K562 (cell line): Measurements from ENCODE around the gene TLCD5. TPM values are rescaled to one million over a fixed set of nuclear protein-coding genes. Genes with fewer than 3 reads are reported as not detected.
A peak's percentile ranks its signal among the peaks of the same experiment; 100 is the strongest.

Experiments used
- ATAC-seq: fragments of 200-7000 bp; cut with Tn5 transposase; 3 replicates; pipeline ENCODE4 v1.9.1; 2020; ENCODE audit warnings: moderate library complexity
- BruUV-seq: library from RNA; stranded (reverse); fragments of 400-500 nt; replicated peaks from 2 replicates; lab custom pipeline; 2021; lab: Mats Ljungman, UMichigan
- CTCF ChIA-PET: fragments of 300-600 bp; formaldehyde crosslinking; extraction: SDS; loops from one replicate; lab custom pipeline; 2021; ENCODE audit warnings: low intra/inter-chr PET ratio; lab: Yijun Ruan, JAX
- POLR2A ChIA-PET: fragments of 300-600, 350-650 bp; sonication (Branson Sonifier 250); formaldehyde crosslinking; extraction: SDS; loops from one replicate; lab custom pipeline; 2021; ENCODE audit warnings: antibody characterized with exemption, inconsistent platforms; lab: Yijun Ruan, JAX
- DNase-seq, 4 experiments: peaks; one replicate each; pipeline versions ENCODE4 v3.0.0 to v3.0.0-alpha.2; 2011 to 2018; ENCODE audit warnings: low spot score in 3 of 4, mixed read lengths in 3 of 4; ENCODE audit errors: extremely low read depth in 1 of 4
- FAIRE-seq: peaks from 2 replicates; lab custom pipeline; 2011; peaks lifted over from hg19 to GRCh38; lab: Jason Lieb, UNC
- H2AFZ ChIP-seq: 2 replicates; pipeline ENCODE4 v1.6.0; 2011; ENCODE audit warnings: low read depth, low read length, control low read depth, inconsistent platforms
- H3K27ac ChIP-seq: fragments of 200-600 bp; 3 replicates; pipeline ENCODE4 v1.8.0; 2011; ENCODE audit warnings: low read depth, mild to moderate bottlenecking, control low read depth, inconsistent platforms, low read length, moderate library complexity, mixed read lengths; ENCODE audit errors: extremely low read depth
- H3K27me3 ChIP-seq, 2 experiments: fragments of 300-600 bp in 1 of 2; 2 replicates in 1 of 2; 3 replicates in 1 of 2; pipeline versions ENCODE4 v1.6.0 to v1.8.0; 2011; ENCODE audit warnings: inconsistent platforms in 2 of 2, low read length in 2 of 2, mild to moderate bottlenecking in 1 of 2, mixed read lengths in 1 of 2, moderate library complexity in 1 of 2; ENCODE audit not compliant: control insufficient read depth in 2 of 2, insufficient read depth in 2 of 2
- H3K36me3 ChIP-seq: fragments of 300-600 bp; 3 replicates; pipeline ENCODE4 v1.8.0; 2011; ENCODE audit warnings: mild to moderate bottlenecking, low read length, inconsistent platforms; ENCODE audit not compliant: control insufficient read depth, insufficient read depth
- H3K4me1 ChIP-seq, 2 experiments: fragments of 200-600 bp in 1 of 2; replicated peaks in 1 of 2; 2 replicates in 1 of 2; 3 replicates in 1 of 2; pipeline versions ENCODE4 v1.5.1 to v1.8.0; 2011; ENCODE audit warnings: inconsistent platforms in 2 of 2, low read length in 2 of 2, mild to moderate bottlenecking in 1 of 2, mixed read lengths in 1 of 2, moderate library complexity in 1 of 2; ENCODE audit not compliant: control insufficient read depth in 2 of 2, insufficient read depth in 2 of 2
- H3K4me2 ChIP-seq: 2 replicates; pipeline ENCODE4 v1.6.1; 2011; ENCODE audit warnings: low read length, control low read depth, inconsistent platforms, mixed read lengths; ENCODE audit not compliant: insufficient read depth
- H3K4me3 ChIP-seq: fragments of 200-600 bp; sonication (generic), shearing (Covaris generic); 2 replicates; pipeline ENCODE4 v1.5.1; 2016; ENCODE audit warnings: control low read depth, inconsistent platforms
- H3K79me2 ChIP-seq: fragments of 200-600 bp; 3 replicates; pipeline ENCODE4 v1.8.0; 2011; ENCODE audit warnings: low read length, inconsistent platforms; ENCODE audit not compliant: control insufficient read depth, insufficient read depth
- H3K9ac ChIP-seq, 2 experiments: 2 replicates each; pipeline versions ENCODE4 v1.6.0 to v1.6.1; 2011; ENCODE audit warnings: low read depth in 2 of 2, low read length in 2 of 2, control low read depth in 1 of 2, inconsistent platforms in 1 of 2, mild to moderate bottlenecking in 1 of 2, mixed read lengths in 1 of 2; ENCODE audit not compliant: insufficient read depth in 1 of 2
- H3K9me1 ChIP-seq: one replicate; pipeline ENCODE4 v1.6.0; 2011; ENCODE audit warnings: inconsistent platforms, mild to moderate bottlenecking, low read length, moderate library complexity; ENCODE audit not compliant: control insufficient read depth, insufficient read depth
- H3K9me3 ChIP-seq: replicated peaks from 2 replicates; pipeline ENCODE4 v1.5.1; 2011; ENCODE audit warnings: low read depth, low read length, inconsistent platforms; ENCODE audit not compliant: control insufficient read depth, insufficient read depth
- H4K20me1 ChIP-seq: replicated peaks from 2 replicates; pipeline ENCODE4 v1.6.1; 2011; ENCODE audit warnings: low read length, inconsistent platforms, mixed read lengths; ENCODE audit not compliant: control insufficient read depth, insufficient read depth
- ATF2 ChIP-seq: sonication (generic); formaldehyde crosslinking; IDR thresholded peaks from 2 replicates; pipeline ENCODE4 v1.8.1; 2022; ENCODE audit warnings: missing genetic modification reagents
- CBX3 ChIP-seq, 2 experiments: IDR thresholded peaks; 1 replicate in 1 of 2; 2 replicates in 1 of 2; pipeline ENCODE4 v1.6.1; 2012; ENCODE audit warnings: inconsistent platforms in 2 of 2, low read length in 2 of 2, borderline replicate concordance in 1 of 2, control low read depth in 1 of 2
- DIDO1 ChIP-seq: fragments of 450-650 bp; IDR thresholded peaks from 2 replicates; pipeline ENCODE4 v1.6.1; 2016; ENCODE audit warnings: low read depth, missing biosample characterization, missing genetic modification characterization
- ERF ChIP-seq: fragments of 450-650 bp; formaldehyde crosslinking; IDR thresholded peaks from 2 replicates; pipeline ENCODE4 v1.4.0; 2020; ENCODE audit warnings: mild to moderate bottlenecking, mixed read lengths
- FIP1L1 ChIP-seq: fragments of 200-400 bp; formaldehyde crosslinking; IDR thresholded peaks from 2 replicates; pipeline ENCODE4 v1.6.1; 2018; ENCODE audit warnings: mild to moderate bottlenecking, low read depth, low read length; ENCODE audit not compliant: poor library complexity, severe bottlenecking
- FOXK2 ChIP-seq, 2 experiments: fragments of 450-650 bp; IDR thresholded peaks in 1 of 2; conservative IDR thresholded peaks in 1 of 2; 2 replicates each; pipeline ENCODE4 v1.6.1; 2016; ENCODE audit warnings: low read depth in 2 of 2, mild to moderate bottlenecking in 1 of 2
- HNRNPK ChIP-seq: fragments of 200-400 bp; formaldehyde crosslinking; IDR thresholded peaks from one replicate; pipeline ENCODE4 v1.6.1; 2018; ENCODE audit warnings: mild to moderate bottlenecking, low read depth, low read length; ENCODE audit not compliant: poor library complexity, severe bottlenecking
- PHB ChIP-seq: fragments of 250-450 bp; sonication (Bioruptor Pico); IDR thresholded peaks from 2 replicates; pipeline ENCODE4 v1.5.0; 2021
- ZNF57 ChIP-seq: fragments of 450-650 bp; formaldehyde crosslinking; IDR thresholded peaks from 2 replicates; pipeline ENCODE4 v1.4.0; 2020; ENCODE audit warnings: mild to moderate bottlenecking, moderate library complexity
- WGBS: fragments of 100-300 bp; shearing (Covaris generic); methylation state at CpG from one replicate; pipeline ENCODE4 v1.1.6; 2016; ENCODE audit warnings: low coverage, mixed read lengths; ENCODE audit not compliant: insufficient coverage; ENCODE audit errors: missing lambda C conversion rate; 5-methylcytosine and 5-hydroxymethylcytosine counted together
- in situ Hi-C: fragments of 300-500 bp; cut with MboI; formaldehyde crosslinking; loops from 4 replicates; pipeline ENCODE4 v1.15.0; 2018; ENCODE audit warnings: inconsistent platforms, mixed read lengths
- intact Hi-C: fragments of 100-400 bp; cut with micrococcal nuclease; formaldehyde crosslinking; loops from 2 replicates; pipeline ENCODE4 v1.14.2; 2022
- polyA plus RNA-seq, 8 experiments: library from polyadenylated mRNA; depleted of rRNA in 4 of 8; stranded (reverse) in 5 of 8; unstranded in 3 of 8; fragments of >200 nt; fragmentation: Nextera tagmentation in 2 of 8; fragmentation: Illumina TruSeq in 1 of 8; extraction: Ambion mirVana in 2 of 8; extraction: Trizol in 1 of 8; gene quantifications; 2 replicates each; pipeline versions ENCODE4 v1.2.1 to v1.2.3, GENCODE V29; 2011 to 2014; ENCODE audit warnings: inconsistent platforms in 1 of 8, missing spikeins in 1 of 8
- total RNA-seq, 7 experiments: library from RNA; depleted of rRNA in 6 of 7; stranded (reverse); fragments of >200 nt in 6 of 7; fragmentation: Illumina TruSeq in 2 of 7; extraction: Trizol in 2 of 7; gene quantifications; 2 replicates each; pipeline versions ENCODE4 v1.2.1 to v1.2.3, GENCODE V29; 2011 to 2021; ENCODE audit warnings: low replicate concordance in 1 of 7
- TF ChIP-seq, protein P1 (sequence below), 2 experiments: IDR thresholded peaks in 1 of 2; conservative IDR thresholded peaks in 1 of 2; 2 replicates each; pipeline ENCODE4 v1.6.1; 2016; ENCODE audit warnings: low read depth in 2 of 2, mild to moderate bottlenecking in 1 of 2, missing compliant biosample characterization in 1 of 2, missing genetic modification characterization in 1 of 2, moderate library complexity in 1 of 2

The TLCD5 gene
- total and polyA plus RNA-seq, 9 of the 15 experiments (the other 6 are each of a cell fraction or from before 2014, with no cell fraction given), result 0.94 to 5.1 (median 1.6) TPM

DNA sequence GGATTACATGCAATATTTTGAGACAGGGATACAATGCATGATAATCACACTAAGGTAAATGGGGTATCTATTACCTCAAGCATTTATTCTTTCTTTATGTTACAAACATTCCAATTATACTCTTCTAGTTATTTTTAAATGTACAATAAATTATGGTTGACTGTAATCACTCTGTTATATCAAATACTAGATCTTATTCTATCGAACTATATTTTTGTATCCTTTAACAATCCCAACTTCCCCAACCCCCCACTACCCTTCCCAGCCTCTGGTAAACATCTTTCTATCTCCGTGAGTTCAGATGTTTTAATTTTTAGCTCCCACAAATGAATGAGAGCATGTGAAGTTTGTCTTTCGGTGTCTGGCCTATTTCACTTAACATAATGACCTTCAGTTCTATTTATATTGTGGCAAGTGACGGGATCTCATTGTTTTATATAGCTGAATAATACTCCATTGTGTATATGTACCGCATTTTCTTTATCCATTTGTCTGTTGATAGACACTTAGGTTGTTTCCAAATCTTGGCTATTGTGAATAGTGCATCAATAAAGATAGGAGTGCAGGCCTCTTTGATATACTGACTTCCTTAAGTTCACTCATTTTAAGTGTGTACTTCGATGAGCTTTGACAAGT is 51.6 kb downstream of the TLCD5 start:
- no peak overlapping the region for H3K4me3 ChIP-seq
- no peaks in the 10 kb centered on the region; the same call in 2 of the 3 replicates for H3K36me3 ChIP-seq
- TF ChIP-seq FIP1L1 (no peak), HNRNPK (peak; percentile 54)
- H3K4me2 ChIP-seq, result no peak overlapping the region
- POLR2A ChIA-PET, result no interaction called here
- FAIRE-seq, result no peak
- H3K4me1 ChIP-seq, result no peaks in the 10 kb centered on the region
- 82% methylated on average over 6 of the region's 6 CpGs for WGBS
- intact Hi-C loops, result no loop called here
- in situ Hi-C loops, result no loop called here
- peaks cover 8% of the 10 kb centered on the region for H3K9me3 ChIP-seq
- DNase-seq, result no peak
- no peak overlapping the region for H3K27ac ChIP-seq
- CTCF ChIA-PET, result no interaction called here
- no peaks in the 10 kb centered on the region for H3K9me1 ChIP-seq
- H3K79me2 ChIP-seq, result peaks cover 94% of the 10 kb centered on the region
- H4K20me1 ChIP-seq, result no peaks in the 10 kb centered on the region
- H2AFZ ChIP-seq, result no peak overlapping the region
- H3K9ac ChIP-seq, result no peak overlapping the region
- no peaks in the 10 kb centered on the region for H3K27me3 ChIP-seq
- ATAC-seq, result no peak
- BruUV-seq, result no TSS peak

GRCh38 chr11:120378474-120378873 is 53.4 kb downstream of the TLCD5 start:
- WGBS, result 92% methylated on average over 3 of the region's 3 CpGs
- CTCF ChIA-PET, result no interaction called here
- peak in 1 of 2 experiments; percentile 66; a peak in 1 of 3 replicates for TF ChIP-seq CBX3 (IDR thresholded peaks at IDR 0.05; ENCODE audit: borderline replicate concordance in 1 of 2, low read length in 2 of 2)
- no peak for TF ChIP-seq ERF (CRISPR knock-in tag)
- no peak for TF ChIP-seq PHB (CRISPR knock-in tag)
- TF ChIP-seq, protein P1, sequence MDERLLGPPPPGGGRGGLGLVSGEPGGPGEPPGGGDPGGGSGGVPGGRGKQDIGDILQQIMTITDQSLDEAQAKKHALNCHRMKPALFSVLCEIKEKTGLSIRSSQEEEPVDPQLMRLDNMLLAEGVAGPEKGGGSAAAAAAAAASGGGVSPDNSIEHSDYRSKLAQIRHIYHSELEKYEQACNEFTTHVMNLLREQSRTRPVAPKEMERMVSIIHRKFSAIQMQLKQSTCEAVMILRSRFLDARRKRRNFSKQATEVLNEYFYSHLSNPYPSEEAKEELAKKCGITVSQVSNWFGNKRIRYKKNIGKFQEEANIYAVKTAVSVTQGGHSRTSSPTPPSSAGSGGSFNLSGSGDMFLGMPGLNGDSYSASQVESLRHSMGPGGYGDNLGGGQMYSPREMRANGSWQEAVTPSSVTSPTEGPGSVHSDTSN (CRISPR knock-in tag; IDR thresholded peaks at IDR 0.05; ENCODE audit: low read depth), result no peak
- TF ChIP-seq, protein P1 (tag; conservative IDR thresholded peaks at IDR 0.05; ENCODE audit: low read depth), result 0 out of 2 replicates have a peak, but pooled peaks have one; percentile 20
- no peak for TF ChIP-seq FOXK2 (conservative IDR thresholded peaks at IDR 0.05 in 1 of 2, IDR thresholded peaks at IDR 0.05 in 1 of 2; ENCODE audit: low read depth in 2 of 2)
- TF ChIP-seq ATF2 (CRISPR knock-in tag), result no peak
- TF ChIP-seq DIDO1 (tag), result no peak
- TF ChIP-seq ZNF57 (CRISPR knock-in tag), result no peak

More at GRCh38 chr11:120378474-120378873, 53.4 kb downstream of the TLCD5 start:
- no TSS peak for BruUV-seq
- Histone ChIP-seq H3K4me2 (no peak overlapping the region), H3K27me3 (no peaks in the 10 kb centered on the region), H3K79me2 (peaks cover 94% of the 10 kb centered on the region), H3K4me1 (no peaks in the 10 kb centered on the region), H3K4me3 (no peak overlapping the region), H3K9me3 (peaks cover 8% of the 10 kb centered on the region), H4K20me1 (no peaks in the 10 kb centered on the region), H3K9ac (no peak overlapping the region), H3K36me3 (no peaks in the 10 kb centered on the region; the same call in 2 of the 3 replicates), H3K9me1 (no peaks in the 10 kb centered on the region), H2AFZ (no peak overlapping the region), H3K27ac (no peak overlapping the region)
- in situ Hi-C loops (no loop called here), intact Hi-C loops (no loop called here)
- DNase-seq (no peak), FAIRE-seq (peak; percentile 48), ATAC-seq (no peak)
- POLR2A ChIA-PET, result interaction anchor here (1.6 kb wide), 1 partner anchor 9 kb away, joined by 3 read pairs; no protein-coding TSS in a partner anchor
